HL-60 (cell line): ENCODE data around the gene SCAF11.

Experiments
- DNase-seq, 2 experiments: peaks; one replicate each; pipeline ENCODE4 v3.0.0-alpha.2; 2010 to 2020; ENCODE audit warnings: low read depth in 1 of 2, low spot score in 1 of 2
- H3K27ac ChIP-seq: fragments of 250-450 bp; sonication (Bioruptor Pico); replicated peaks from 2 replicates; pipeline ENCODE4 v1.5.1; 2020; ENCODE audit warnings: mild to moderate bottlenecking, moderate library complexity
- H3K27me3 ChIP-seq: fragments of 250-450 bp; sonication (Bioruptor Pico); 2 replicates; pipeline ENCODE4 v1.5.1; 2021; ENCODE audit warnings: mild to moderate bottlenecking, moderate library complexity; ENCODE audit not compliant: insufficient read depth, poor library complexity, severe bottlenecking
- H3K4me3 ChIP-seq: replicated peaks from 2 replicates; pipeline ENCODE4 v1.5.1; 2011; ENCODE audit warnings: mild to moderate bottlenecking, control low read depth, low read length; ENCODE audit not compliant: insufficient read depth
- GABPA ChIP-seq: IDR thresholded peaks from 2 replicates; pipeline ENCODE4 v1.6.1; 2012; ENCODE audit warnings: low read depth
- POLR2AphosphoS5 ChIP-seq: IDR thresholded peaks from 2 replicates; pipeline ENCODE4 v1.6.1; 2012; ENCODE audit warnings: low read depth
- SPI1 ChIP-seq: IDR thresholded peaks from 2 replicates; pipeline ENCODE4 v1.6.1; 2012; ENCODE audit warnings: low read depth, mild to moderate bottlenecking, borderline replicate concordance
- TF ChIP-seq, protein P1 (sequence below): IDR thresholded peaks from 2 replicates; pipeline ENCODE4 v1.6.1; 2012; ENCODE audit warnings: low read depth; ENCODE audit not compliant: insufficient replicate concordance
- TF ChIP-seq, protein P2 (sequence below): IDR thresholded peaks from one replicate; pipeline ENCODE4 v1.5.1; 2011; ENCODE audit warnings: low read length, control low read depth, inconsistent platforms; ENCODE audit not compliant: insufficient read depth

Gene SCAF11

DNA sequence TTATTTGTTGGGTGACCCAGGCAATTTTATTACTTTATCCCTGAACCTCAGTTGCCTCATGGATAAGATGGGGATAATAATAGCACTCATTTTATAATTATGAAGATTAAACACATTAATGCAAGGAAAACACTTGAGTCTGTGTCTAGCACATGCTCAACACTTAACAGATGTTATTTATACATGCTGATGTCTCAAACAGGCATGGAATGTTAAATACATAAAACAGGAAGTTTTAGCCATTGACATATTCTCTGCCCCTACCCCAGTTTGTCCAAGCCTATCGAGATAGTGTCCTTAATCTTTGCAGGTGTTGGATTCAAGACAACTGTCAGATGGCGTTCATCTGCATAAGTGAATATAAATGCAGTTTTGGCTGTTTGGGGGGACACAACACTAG is 109.8 kb downstream of the SCAF11 start:
- TF ChIP-seq GABPA (no peak), POLR2AphosphoS5 (no peak), SPI1 (no peak)
- TF ChIP-seq, protein P1, sequence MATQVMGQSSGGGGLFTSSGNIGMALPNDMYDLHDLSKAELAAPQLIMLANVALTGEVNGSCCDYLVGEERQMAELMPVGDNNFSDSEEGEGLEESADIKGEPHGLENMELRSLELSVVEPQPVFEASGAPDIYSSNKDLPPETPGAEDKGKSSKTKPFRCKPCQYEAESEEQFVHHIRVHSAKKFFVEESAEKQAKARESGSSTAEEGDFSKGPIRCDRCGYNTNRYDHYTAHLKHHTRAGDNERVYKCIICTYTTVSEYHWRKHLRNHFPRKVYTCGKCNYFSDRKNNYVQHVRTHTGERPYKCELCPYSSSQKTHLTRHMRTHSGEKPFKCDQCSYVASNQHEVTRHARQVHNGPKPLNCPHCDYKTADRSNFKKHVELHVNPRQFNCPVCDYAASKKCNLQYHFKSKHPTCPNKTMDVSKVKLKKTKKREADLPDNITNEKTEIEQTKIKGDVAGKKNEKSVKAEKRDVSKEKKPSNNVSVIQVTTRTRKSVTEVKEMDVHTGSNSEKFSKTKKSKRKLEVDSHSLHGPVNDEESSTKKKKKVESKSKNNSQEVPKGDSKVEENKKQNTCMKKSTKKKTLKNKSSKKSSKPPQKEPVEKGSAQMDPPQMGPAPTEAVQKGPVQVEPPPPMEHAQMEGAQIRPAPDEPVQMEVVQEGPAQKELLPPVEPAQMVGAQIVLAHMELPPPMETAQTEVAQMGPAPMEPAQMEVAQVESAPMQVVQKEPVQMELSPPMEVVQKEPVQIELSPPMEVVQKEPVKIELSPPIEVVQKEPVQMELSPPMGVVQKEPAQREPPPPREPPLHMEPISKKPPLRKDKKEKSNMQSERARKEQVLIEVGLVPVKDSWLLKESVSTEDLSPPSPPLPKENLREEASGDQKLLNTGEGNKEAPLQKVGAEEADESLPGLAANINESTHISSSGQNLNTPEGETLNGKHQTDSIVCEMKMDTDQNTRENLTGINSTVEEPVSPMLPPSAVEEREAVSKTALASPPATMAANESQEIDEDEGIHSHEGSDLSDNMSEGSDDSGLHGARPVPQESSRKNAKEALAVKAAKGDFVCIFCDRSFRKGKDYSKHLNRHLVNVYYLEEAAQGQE = no peak
- TF ChIP-seq, protein P2, sequence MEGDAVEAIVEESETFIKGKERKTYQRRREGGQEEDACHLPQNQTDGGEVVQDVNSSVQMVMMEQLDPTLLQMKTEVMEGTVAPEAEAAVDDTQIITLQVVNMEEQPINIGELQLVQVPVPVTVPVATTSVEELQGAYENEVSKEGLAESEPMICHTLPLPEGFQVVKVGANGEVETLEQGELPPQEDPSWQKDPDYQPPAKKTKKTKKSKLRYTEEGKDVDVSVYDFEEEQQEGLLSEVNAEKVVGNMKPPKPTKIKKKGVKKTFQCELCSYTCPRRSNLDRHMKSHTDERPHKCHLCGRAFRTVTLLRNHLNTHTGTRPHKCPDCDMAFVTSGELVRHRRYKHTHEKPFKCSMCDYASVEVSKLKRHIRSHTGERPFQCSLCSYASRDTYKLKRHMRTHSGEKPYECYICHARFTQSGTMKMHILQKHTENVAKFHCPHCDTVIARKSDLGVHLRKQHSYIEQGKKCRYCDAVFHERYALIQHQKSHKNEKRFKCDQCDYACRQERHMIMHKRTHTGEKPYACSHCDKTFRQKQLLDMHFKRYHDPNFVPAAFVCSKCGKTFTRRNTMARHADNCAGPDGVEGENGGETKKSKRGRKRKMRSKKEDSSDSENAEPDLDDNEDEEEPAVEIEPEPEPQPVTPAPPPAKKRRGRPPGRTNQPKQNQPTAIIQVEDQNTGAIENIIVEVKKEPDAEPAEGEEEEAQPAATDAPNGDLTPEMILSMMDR = no peak
- H3K27me3 ChIP-seq = no peaks in the 10 kb centered on the region
- no peak for DNase-seq
- H3K4me3 ChIP-seq = no peak overlapping the region
- H3K27ac ChIP-seq = no peak overlapping the region

DNA sequence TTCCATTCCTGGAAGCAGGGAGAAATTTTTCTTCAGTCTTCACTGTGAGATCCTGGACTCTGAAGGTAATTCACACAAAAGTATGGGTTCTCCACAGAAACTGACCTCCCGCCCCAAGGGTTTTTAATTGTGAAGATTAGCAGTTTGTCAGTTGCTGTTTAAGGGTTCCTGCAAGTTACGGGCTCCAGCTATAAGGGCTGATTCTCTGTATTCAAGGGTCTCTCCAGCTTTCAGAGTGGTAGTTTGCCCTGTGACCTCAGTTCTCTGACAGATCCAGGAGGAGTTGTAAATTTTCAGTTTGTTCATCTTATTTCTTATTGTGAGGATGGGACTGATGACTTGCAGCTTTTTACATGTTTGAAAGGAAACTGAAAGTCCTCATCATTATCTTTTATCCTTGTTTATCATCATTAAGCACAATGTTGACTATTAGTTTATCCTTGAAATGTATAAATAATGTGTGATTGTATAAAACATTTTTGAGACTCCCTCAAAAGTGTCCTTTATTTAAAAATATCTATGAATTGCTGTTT is 110.9 kb downstream of the SCAF11 start:
- Histone ChIP-seq H3K4me3 (no peak overlapping the region), H3K27me3 (no peaks in the 10 kb centered on the region), H3K27ac (no peak overlapping the region)
- DNase-seq = no peak
- TF ChIP-seq, protein P1 = no peak
- TF ChIP-seq, protein P2 = no peak
- TF ChIP-seq POLR2AphosphoS5 (no peak), SPI1 (no peak), GABPA (no peak)

DNA sequence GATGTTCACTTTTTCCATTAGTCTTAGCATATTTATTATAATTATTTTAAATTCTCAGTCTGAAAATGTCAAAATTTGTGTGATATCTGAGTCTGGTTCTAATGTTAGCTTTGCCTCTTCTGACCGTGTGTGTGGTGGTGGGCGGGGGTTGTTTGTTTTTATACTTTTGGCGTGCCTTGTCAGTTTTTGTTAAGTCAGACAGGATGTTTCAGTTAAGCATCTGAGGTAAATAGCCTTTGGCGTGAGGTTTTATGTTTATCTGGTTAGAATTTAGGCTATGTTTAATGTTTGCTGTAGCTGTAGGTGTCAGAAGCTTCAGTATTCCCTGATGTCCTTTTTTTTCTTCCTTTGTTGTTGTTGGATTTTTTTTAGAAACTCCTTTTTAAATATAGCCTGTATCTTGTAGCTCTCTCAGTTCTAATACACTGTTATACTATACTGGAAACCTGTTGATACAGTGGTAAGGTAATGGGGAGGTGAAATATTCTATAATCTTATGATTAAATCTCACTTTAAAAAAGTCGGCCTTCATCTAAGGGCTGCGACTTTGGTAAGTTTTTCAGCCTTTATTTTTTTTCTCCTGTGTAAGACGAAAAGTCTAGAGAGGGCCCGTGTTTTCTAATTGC is 111.6 kb downstream of the SCAF11 start:
- H3K27ac ChIP-seq = no peak overlapping the region
- H3K27me3 ChIP-seq = no peaks in the 10 kb centered on the region
- no peak overlapping the region for H3K4me3 ChIP-seq
- DNase-seq = no peak
- TF ChIP-seq, protein P2 = no peak
- TF ChIP-seq GABPA = no peak
- TF ChIP-seq, protein P1 = no peak
- no peak for TF ChIP-seq SPI1
- TF ChIP-seq POLR2AphosphoS5 = no peak
